ENCODE data around the gene ATXN7L1. TPM values are rescaled to one million over a fixed set of nuclear protein-coding genes. Genes with fewer than 3 reads are reported as not detected.

The ATXN7L1 gene
- total RNA-seq, 1 donor from 2014 or later: 16.2 TPM

DNA sequence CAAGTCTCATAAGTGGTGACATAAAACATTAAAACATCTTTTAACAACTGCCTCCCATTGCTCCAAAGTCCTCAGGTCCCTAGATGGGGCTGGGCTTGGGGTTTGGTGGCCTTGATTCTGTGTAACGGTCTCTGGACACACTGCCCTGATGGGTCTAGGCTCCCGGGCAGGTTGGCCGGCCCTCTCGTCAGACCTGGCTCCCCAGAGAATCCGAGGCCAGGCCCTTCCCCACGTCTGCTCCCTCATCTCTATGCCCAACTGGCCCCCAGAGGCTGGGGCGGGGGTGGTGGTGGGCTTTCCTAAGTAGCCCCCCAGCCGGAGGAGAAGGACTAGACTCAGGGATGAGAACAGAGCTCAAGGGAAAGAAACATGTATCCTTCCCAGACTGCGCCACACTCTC, 263.6 kb downstream of the ATXN7L1 start:
- no peaks in the 10 kb centered on the region for H3K4me1 ChIP-seq
- no peak overlapping the region for H3K27ac ChIP-seq
- TF ChIP-seq POLR2AphosphoS5 (IDR thresholded peaks at IDR 0.05; ENCODE audit: insufficient read depth in 1 of 2, low read depth in 1 of 2) (no peak), POLR2A (IDR thresholded peaks at IDR 0.05) (no peak)
- TF ChIP-seq, protein P1, sequence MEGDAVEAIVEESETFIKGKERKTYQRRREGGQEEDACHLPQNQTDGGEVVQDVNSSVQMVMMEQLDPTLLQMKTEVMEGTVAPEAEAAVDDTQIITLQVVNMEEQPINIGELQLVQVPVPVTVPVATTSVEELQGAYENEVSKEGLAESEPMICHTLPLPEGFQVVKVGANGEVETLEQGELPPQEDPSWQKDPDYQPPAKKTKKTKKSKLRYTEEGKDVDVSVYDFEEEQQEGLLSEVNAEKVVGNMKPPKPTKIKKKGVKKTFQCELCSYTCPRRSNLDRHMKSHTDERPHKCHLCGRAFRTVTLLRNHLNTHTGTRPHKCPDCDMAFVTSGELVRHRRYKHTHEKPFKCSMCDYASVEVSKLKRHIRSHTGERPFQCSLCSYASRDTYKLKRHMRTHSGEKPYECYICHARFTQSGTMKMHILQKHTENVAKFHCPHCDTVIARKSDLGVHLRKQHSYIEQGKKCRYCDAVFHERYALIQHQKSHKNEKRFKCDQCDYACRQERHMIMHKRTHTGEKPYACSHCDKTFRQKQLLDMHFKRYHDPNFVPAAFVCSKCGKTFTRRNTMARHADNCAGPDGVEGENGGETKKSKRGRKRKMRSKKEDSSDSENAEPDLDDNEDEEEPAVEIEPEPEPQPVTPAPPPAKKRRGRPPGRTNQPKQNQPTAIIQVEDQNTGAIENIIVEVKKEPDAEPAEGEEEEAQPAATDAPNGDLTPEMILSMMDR (IDR thresholded peaks at IDR 0.05): no peak
- H3K4me3 ChIP-seq: no peak overlapping the region
- H3K27me3 ChIP-seq: no peaks in the 10 kb centered on the region
- intact Hi-C loops (cut with DNase I): no loop called here
- DNase-seq (ENCODE audit: extremely low spot score in 2 of 2): no peak
- no peaks in the 10 kb centered on the region for H3K9me3 ChIP-seq
- H3K36me3 ChIP-seq: peaks cover 0 to 11% of the 10 kb centered on the region in 2 donors

DNA sequence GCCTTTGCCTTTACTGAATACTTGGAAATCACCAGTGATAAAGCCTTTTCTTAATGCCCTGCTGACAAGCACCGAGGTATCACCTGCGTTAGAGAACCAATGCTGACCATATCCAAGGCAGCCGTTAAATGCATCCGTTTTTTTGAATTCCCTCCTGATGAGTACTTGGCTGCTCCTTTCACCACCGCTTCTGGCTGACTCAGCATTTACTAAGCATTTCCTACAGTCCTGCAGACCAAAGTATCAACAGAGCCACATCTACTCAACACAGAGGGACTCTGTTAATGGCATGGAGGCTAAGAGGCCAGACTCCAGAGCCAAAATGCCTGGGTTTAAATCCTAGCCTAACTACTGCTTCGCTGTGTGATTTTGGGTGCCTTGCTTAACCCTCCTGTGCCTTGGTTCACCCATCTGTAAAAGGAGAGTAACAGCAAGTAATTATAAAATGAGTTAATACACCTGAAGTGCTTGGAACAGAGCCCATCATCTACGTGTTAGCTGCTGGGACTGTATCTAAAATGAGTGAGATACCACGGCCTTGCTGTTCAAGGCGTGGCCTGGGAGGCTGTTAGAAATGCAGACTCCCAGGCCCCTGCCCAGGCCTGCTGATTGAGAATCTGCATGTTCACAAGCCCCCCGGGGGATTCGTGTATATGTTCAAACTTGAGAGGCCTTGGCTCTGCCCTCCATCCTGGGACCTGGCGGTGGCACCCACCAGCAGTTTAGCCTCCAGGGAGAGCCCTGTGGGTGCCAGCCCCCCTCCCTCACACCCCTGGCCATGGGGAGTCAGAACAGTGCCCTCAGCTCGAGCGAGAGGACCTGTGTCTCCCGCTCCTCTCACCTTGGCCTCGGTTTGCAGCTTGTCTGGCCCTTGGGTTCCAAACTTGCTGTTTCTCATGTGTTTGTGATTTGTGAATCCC, 264.3 kb downstream of the ATXN7L1 start:
- intact Hi-C loops (cut with DNase I): no loop called here
- Histone ChIP-seq H3K36me3 (peaks cover 0 to 6% of the 10 kb centered on the region in 2 donors), H3K27me3 (no peaks in the 10 kb centered on the region), H3K4me3 (no peak overlapping the region), H3K4me1 (no peaks in the 10 kb centered on the region), H3K9me3 (no peaks in the 10 kb centered on the region), H3K27ac (no peak overlapping the region)
- TF ChIP-seq POLR2A (IDR thresholded peaks at IDR 0.05): no peak
- TF ChIP-seq, protein P1 (IDR thresholded peaks at IDR 0.05): no peak
- TF ChIP-seq POLR2AphosphoS5 (IDR thresholded peaks at IDR 0.05; ENCODE audit: insufficient read depth in 1 of 2, low read depth in 1 of 2): no peak
- DNase-seq (ENCODE audit: extremely low spot score in 2 of 2): no peak

DNA sequence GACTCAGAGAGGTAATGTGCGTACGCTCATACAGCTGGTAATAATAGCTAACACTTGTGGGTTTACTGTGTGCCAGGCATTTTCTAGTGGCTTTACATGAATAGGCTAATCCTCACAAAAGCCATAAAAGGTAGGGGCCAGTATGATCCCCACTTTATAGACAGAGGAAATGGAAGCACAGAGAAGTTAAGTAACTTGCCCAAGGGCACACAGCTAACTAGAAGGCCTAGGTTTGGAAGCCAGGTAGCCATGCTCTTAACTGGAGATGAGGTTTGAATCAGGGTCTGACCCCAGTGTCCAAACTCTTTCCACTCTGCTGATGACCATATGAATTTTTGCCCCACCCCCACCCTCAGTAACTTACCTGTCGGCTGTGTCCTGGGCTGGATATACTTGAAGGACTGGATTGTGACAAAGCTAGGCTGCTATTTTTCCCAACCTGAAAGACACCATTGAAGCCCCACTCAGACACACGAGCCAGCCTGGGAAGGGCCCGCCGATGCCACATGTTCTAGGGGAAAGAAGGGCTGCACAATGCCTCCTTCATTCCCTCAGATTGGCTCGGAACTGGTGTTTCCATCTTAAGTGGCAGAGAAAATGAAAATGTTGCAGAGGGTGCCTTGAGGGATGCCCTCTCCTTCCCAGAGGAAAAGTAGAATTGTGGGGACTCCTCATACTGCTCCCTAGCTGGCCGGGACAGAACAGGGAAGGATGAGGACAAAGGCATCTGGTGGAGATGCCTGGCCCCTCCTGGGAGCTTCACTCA, 266.1 kb downstream of the ATXN7L1 start:
- Histone ChIP-seq H3K4me1 (no peaks in the 10 kb centered on the region), H3K27me3 (no peaks in the 10 kb centered on the region), H3K4me3 (no peak overlapping the region), H3K27ac (no peak overlapping the region), H3K36me3 (peaks cover 0 to 6% of the 10 kb centered on the region in 2 donors), H3K9me3 (no peaks in the 10 kb centered on the region)
- TF ChIP-seq, protein P1 (IDR thresholded peaks at IDR 0.05): no peak
- TF ChIP-seq POLR2A (IDR thresholded peaks at IDR 0.05) (no peak), POLR2AphosphoS5 (IDR thresholded peaks at IDR 0.05; ENCODE audit: insufficient read depth in 1 of 2, low read depth in 1 of 2) (no peak)
- intact Hi-C loops (cut with DNase I): no loop called here
- no peak for DNase-seq (ENCODE audit: extremely low spot score in 2 of 2)

DNA sequence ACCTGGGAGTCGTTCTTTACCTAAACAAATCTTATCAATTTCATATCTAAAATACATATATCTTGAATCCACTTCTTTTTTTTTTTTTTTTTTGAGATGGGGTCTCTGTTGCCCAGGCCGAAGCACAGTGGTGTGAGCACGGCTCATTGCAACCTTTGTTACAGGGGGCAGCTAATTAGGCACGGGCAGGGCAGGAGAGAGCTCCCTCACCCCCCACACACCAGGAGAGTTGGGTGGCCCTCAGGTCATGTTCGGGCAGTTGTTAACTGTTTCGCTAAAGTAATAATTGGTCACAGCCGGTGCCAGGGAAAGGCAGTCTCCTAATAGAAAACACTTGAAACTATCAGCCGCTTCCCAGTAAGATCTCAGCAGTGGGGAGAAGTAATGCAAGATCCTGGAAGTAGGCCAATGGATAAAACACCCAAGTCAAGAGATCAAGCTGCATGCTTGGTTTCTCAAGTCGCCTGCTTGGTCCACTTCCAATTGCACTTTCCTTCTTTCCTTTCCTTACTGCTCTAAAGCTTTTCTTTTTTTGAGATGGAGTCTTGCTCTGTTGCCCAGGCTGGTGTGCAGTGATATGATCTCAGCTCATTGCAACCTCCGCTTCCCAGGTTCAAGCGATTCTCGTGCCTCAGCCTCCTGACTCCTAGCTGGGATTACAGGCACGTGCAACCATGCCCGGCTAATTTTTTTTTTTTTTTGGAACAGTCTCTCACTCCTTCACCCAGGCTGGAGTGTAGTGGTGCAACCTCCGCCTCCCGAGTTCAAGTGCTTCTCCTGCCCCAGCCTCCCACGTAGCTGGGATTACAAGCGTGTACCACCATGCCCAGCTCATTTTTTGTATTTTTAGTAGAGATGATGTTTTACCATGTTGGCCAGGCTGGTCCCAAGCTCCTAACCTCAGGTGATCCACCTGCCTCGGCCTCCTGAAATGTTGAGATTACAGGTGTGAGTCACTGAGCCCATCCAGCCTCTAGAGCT, 273.8 kb downstream of the ATXN7L1 start:
- no peaks in the 10 kb centered on the region for H3K27me3 ChIP-seq
- H3K36me3 ChIP-seq: no peaks in the 10 kb centered on the region
- no peaks in the 10 kb centered on the region for H3K4me1 ChIP-seq
- H3K27ac ChIP-seq: no peak overlapping the region
- intact Hi-C loops (cut with DNase I): no loop called here
- H3K4me3 ChIP-seq: no peak overlapping the region
- no peak for DNase-seq (ENCODE audit: extremely low spot score in 2 of 2)
- no peaks in the 10 kb centered on the region for H3K9me3 ChIP-seq
- no peak for TF ChIP-seq POLR2A (IDR thresholded peaks at IDR 0.05)
- TF ChIP-seq POLR2AphosphoS5 (IDR thresholded peaks at IDR 0.05; ENCODE audit: insufficient read depth in 1 of 2, low read depth in 1 of 2): no peak
- TF ChIP-seq, protein P1 (IDR thresholded peaks at IDR 0.05): no peak
